Stimulated activated CD4-positive, alpha-beta T cell treated with anti-CD3 and anti-CD28 coated beads, Interleukin-1b, Interleukin-23, amount 100 ng/mL, for 1 hour (primary cell): Measurements from ENCODE around the gene FEV.

ENCODE experiments used
- DNase-seq, 2 donors: peaks; one replicate each; pipeline ENCODE4 v3.0.0-alpha.2; 2020; ENCODE audit warnings: low read depth in 2 of 2

The FEV gene

DNA sequence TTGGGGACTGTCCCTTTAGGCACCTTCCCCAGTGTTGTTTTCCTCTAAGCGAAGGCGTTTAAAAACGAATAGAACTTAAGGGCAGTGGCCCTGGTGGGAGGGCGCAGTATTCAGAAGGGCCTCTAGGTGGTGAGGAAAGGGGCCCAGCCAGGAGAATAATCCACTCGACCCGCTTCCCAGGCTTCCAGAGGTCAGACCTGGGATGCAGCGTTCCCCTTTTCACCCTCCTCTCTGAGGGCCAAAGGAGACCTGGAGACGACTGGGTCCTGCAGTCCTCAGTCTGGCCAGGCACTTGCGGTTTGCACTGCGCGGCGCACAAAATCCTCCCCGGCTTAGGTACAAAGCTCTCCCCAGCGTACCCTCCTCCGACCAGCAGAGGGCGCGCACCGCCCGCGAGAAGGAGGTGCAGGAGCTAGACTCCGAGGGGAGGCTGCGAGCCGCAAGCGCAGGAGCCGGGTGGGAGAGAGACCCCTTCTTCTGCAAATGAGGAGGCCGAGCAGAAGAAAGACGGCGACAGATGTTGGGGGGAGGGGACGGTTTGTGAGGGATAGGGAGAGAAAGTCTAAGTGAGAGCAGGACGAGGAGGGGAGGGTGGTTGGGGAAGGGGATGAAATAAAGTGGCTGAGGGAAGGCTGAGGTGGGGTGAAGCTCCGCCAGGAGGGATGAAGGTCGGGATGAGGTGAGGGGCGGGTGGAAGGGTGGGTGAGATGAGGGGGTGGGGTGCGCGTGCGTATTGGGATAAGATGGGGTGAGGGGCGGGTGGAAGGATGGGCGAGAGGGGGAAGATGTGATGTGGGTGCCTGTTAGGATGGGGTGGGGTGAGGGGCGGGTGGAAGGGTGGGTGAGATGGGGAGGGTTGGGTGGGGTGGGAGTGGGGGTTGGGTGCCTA lies 4.9 kb downstream of the FEV start:
- DNase-seq: peak; percentile 65 to 75

DNA sequence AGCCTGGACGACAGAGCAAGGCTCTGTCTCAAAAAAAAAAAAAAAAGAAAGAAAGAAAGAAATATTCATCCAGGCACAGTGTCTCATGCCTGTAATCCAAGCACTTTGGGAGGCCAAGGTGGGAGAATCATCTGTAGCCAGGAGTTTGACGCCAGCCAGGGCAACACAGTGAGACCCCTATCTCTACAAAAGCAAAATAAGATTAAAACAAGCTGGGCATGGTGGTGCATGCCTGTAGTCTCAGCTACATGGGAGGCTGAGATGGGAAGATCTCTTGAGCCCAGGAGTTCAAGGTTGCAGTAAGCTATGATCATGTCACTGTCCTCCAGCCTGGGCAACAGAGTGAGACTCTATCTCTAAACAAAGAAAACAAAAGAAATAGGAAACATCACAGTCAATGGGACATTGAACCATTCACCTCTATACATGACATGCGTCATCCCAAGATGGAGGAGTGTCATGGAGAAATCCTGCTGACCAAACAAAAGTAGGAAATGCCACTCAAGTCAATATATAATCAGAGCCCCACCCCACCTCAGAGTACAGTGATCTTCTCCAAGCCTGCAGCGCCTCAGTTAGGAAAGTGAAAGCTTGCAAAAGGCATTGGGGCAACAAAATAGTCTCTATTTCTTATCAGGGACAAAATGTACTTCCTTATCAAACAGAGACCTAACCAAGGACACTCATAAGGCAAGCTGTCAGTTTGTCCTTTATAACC lies 9.8 kb downstream of the FEV start:
- DNase-seq: no peak

DNA sequence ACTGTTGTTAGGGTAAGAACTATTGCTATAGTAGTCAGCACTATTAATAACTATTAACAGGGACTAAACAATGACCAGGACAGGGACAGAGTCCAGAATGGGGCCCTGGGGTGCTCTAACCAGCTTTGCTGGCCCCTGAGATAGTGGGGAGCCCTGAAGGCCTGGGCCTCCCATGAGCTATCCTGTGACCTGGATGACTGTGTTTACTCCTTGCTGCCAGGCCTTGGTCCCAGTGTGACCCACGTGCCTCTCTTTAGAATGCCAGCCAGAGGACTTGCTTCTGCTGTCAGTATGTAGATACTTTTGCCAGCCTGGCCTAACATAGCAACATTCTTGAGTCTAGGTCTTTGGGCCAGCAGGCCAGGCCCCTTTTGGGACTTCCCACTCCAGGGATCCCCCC lies 14.1 kb downstream of the FEV start:
- no peak for DNase-seq

DNA sequence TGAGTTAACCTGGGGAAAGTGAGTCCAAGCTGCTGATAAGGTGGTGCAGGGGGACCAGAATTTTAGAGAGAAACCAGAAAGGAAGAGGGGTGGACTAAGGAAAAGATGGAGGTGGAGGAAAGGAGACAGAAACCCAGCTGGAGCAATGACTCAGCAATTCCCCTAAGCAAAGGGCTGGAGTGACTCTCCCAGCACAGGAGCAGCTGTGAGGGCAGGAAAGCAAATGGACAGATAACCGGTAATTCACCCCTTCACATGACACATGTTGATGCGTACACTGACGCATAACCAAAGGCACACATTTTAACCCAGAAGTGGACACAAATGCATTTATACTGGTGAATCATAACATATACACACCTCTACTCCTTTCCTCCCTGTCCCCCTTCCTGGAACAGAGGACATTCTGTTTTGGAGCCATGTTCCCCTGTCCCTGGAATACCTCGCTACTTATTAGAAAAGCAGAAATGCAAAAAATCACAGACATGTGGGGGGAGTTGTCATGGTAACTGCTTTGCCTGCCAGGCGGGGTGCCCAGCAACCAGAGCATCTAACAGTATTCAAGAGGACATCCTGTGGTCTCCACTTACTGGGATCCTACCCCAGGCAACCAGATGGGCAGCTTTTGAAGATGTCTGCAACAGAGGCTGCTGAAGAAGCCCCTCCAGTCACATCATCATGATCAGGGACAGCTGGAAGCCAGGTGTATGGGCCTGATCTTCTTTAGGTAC lies 20.8 kb downstream of the FEV start:
- no peak for DNase-seq

DNA sequence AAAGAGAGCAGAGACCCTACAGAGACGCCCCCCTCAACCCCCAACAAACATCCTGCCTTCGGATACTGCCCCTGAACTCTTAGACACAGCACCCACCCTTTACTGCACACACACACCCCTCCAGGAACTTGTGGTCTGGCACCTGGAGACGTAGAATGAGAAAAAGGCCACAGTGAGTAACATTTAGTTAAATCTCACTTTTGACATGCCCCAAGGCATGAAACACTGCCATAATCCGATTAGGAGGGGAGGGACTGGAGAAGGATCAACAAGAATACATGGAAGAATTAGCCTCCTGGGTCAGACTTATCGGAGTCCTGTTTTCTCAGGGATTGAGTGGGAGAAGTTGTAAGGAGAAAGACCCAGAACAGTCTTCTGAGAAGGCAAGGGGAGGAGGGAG lies 21.4 kb downstream of the FEV start:
- no peak for DNase-seq

DNA sequence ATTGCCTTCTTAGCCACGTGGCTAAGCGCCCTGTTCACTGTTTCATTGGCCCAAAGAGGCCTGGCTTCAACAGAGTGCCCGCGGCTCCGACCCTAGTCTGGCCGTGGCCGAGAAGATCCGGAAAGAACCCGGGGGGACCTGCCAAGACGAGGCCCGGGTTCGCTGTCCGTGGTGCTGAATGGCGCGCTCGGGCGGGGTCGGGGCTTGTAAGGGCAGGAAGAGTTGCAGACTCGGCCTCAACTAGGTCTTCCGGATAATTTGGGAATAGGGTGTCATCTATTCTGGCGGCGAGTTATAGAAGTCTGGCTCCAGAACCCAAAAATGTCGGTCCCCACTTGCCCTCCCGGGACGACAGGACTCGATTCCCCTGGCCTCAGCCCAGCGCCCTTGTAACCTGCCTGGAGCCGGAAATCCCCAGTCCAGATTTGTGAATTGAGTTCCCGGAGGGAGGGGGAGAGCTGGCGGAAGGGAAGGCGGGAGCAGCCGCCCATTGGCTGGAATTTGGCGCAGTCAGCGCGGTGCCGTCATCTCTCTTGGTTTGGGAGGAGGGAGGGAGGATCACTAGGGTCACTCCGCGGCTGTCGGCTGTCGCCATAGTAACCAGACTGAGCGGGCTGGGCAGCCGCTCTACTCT lies 22.0 kb downstream of the FEV start:
- peak; percentile 28 to 49 for DNase-seq

DNA sequence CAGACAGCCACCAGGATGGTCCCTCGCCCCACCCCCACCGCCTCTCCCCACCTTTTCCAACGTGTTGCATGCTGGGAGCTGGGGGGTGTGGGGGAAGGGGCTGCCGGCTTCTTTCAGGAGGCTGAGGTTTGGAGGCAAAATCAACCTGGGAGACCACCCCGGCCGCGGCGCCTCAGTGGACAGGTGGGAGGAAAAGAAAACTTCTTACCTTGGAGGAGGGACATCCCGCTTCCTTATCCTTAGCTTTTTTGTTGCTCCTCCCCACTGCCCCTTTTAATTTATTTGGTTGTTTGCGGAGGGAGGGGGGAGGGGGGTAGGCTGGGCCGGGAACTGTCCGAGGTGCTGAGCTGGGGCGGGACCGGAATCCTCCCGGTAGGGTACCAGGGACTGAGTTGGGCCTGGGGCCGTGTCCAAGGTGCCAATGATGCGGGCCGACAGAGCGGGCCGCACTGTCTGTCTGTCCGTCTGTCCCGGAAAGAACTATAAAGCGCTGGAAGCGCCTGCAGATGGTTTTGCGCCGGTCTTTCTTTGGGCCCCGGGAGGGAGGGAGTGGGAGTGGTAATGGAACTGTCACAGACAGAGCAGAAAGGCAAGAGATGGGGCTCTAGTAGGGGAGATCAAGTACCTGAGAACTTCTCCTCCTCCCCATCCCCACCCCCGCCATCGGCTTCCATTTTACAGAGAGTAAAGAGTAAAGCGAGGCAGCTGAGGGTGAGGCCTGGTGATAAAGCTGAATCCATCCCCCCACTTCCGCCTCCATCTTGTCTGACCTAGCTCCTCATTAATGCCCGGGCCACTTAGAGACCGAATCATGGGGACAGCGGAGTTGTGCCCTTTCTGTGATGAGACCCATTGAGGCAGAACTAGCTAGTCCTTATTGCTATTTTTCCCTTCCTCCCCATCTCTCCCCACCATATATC lies 23.1 kb downstream of the FEV start:
- DNase-seq: no peak

DNA sequence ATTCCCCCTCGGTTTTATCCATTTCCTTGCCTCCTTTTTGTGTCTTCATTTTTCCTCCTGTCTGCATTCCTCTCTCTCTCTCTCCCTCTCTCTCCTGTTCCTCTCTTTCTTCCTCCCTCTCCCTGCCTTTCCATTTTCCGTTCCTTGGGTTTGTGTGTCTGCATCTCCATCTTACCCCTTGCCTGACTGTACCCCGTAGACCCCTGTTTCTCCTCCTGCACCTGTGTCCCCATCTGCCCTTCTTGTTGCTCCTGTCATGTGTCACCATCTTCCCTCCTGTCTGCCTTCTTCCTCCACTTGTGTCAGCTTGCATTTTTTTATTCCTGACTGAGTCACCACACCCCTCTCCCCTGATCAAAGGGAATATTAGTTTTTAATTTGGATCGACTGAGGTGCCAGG lies 23.8 kb downstream of the FEV start:
- DNase-seq: no peak

DNA sequence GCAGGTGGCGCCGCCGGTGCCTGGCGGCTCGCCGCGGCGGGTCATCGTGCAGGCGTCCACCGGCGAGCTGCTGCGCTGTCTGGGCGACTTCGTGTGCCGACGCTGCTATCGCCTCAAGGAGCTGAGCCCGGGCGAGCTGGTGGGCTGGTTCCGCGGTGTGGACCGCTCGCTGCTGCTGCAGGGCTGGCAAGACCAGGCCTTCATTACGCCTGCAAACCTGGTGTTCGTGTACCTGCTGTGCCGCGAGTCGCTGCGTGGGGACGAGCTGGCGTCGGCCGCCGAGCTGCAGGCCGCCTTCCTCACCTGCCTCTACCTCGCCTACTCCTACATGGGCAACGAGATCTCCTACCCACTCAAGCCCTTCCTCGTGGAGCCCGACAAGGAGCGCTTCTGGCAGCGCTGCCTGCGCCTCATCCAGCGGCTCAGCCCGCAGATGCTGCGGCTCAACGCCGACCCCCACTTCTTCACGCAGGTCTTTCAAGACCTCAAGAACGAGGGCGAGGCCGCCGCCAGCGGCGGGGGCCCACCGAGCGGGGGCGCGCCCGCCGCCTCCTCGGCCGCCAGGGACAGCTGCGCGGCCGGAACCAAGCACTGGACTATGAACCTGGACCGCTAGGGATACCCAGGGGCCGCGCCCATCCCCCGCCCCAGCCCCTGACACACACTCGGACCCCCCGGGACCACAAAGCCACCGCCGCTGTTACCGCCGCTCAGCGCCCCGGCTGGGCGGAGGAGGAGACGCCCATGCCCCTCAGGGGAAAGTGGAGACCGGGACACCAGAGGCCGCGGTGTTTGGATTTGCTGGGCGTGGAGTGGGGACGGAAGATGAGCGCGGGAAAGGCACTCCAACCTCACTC lies 24.4 kb downstream of the FEV start:
- DNase-seq: no peak

DNA sequence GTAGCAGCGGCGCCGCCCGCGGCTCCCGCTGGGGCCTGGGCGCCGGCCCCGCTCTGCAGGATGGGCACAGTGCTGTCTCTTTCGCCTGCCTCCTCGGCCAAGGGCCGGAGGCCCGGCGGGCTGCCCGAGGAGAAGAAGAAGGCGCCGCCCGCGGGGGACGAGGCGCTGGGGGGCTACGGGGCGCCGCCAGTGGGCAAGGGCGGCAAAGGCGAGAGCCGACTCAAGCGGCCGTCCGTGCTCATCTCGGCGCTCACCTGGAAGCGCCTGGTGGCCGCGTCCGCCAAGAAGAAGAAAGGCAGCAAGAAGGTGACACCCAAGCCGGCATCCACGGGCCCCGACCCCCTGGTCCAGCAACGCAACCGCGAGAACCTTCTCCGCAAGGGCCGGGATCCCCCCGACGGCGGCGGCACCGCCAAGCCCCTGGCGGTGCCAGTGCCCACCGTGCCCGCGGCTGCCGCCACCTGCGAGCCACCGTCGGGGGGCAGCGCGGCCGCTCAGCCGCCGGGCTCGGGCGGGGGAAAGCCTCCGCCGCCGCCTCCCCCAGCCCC lies 25.1 kb downstream of the FEV start:
- no peak for DNase-seq

DNA sequence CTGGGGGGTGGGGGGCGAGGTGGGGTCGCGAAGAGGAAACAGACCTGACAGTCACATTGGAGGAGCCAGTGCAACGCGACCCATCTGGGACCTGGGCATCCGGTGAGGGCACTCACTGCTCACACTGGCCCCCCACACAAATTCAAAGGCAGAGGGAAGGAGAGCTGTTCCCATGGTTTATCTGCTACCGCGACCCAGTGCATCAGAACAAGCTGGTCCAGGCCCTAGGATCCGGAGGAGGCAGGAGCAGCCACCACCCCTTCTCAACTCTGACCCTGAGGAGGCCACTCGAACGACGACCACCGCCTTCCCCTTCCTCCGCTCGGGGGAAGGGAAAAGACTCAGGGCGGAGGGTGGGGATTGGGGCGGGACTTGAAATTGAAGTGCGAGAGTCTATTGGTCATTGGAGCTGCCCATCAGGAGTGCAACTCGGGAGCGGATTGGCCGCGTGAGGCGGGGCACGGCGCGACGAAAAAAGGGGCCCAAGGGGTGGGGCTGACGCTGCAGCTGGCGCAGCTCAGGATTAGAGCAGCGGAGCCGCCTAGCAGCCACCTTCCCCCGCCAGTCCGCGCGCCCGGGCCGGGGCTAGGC lies 25.7 kb downstream of the FEV start, which contains the start of gene CDK5R2:
TSS of gene CDK5R2 (plus strand) at position 526 of the 591 bp plus-strand sequence. CDS start 155 bp downstream, outside the sequence.
- DNase-seq: peak in 1 of 2 donors; percentile 51

DNA sequence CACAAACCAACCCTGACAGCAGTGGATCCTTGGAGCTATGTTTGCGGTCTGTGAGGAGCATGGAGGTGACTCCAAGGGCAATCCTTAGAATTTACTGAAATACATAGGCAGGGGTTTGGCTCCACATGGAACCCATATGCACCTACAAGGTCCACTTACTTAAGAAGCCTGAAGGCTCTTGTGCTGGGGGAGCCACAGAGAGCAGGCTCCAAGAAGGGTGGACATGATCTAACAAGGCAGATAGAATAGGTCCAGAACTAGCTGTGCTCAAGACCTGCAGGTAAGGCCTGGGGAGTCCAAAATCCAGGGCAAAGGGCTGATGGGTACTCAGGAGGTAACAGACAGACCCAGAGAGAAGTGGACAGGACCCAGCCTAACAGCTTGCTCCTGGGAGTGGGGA lies 26.7 kb downstream of the FEV start:
- DNase-seq: no peak

DNA sequence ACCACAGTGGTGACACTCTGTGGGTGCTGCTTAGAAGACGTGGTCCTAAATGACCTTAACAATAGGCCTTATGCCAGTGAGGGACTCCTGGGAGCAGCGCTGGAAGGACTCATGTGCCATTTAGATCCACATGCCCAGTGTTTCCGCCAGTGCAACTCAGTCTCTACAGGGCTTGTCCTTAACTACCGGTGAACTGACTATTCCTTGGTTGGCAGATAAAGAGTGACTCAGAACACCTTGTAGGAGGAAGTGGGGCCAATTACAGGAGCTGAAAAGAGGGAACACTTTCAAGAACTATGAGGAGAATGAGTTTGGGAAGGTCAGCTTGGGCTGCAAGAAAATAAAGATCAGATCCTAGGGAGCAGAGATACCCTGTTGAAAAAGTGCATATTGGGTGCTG lies 27.3 kb downstream of the FEV start:
- no peak for DNase-seq

DNA sequence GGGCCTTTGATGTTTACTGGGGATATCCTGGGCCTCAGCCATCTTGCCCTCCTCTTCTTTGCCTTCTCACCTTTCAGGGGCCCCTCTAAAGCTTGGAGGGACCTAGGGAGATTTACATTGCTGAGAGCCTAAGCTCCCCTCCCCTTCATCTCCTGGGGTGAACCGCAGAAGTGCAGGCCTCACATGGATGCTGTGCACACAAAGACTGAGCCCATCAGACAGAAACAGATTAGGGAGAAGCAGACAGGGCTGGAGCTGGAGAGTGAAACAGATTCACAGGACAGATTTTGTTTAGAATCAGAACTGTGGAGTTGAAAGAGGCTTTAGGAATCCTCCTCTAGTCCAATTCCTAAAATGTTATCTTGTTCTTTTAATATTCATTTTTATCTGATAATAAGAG lies 28.9 kb downstream of the FEV start:
- no peak for DNase-seq

DNA sequence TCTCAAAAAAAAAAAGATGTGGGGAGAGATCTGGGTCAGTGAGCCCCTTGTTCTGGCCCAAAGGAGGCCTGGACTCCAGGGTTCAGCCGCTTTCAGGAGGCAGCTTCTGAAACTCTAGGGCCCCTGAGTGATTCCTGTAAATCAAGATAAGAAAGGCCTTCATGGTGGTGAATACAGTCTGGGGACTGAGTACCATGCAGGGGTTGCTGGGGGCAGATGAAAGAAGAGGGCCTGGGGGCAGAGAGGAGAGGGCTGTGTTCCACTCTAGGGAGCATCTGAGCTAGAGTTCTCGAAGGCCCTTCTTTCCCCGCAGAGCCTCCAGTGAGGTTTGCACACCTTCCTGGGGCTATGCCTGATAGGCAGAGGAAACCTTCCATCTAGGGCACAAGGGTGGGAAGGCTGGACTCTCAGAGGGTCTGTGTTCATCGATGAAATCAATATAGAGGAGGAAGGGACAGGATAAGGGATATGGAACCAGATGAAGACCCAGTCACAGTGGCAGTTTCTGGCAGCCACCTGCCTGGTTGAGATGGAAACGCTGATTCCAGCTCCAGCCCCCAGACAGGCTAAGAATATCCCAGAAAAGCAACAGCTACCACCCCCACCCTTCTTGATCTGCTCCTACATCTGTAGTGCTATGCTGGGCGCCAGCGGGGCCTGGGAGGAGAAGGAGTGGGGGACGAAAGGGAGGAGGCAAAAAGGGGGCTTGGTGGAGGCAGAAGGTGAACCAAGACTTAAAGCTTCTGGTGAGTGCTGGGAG lies 30.3 kb downstream of the FEV start:
- DNase-seq: no peak

DNA sequence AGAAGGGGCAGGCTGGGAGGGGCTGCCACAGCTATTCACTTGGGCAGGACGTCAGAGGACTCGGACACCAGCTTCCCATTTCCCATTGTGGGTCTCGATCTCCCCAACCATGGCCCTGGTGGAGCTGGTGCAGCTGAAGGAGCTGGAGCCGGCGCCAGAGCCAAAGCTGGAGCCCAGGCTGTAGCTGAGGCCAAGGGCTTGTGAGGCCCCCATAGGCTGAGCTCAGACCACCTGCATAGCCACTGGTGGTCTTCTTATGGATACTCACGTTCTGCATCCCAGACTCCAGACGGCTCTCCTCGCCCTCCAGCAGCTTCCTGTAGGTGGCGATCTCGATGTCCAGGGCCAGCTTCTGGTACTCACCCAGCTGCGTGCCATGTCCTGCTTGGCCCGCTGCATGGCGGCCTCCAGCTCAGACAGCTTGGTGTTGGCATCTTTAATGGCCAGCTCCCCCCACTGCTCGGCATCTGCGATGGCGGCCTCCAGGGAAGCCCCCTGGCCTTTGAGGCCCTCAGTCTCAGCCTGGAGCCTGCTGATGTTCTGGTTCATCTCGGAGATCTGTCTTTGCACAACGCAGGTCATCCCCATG lies 31.5 kb downstream of the FEV start:
- DNase-seq: no peak

DNA sequence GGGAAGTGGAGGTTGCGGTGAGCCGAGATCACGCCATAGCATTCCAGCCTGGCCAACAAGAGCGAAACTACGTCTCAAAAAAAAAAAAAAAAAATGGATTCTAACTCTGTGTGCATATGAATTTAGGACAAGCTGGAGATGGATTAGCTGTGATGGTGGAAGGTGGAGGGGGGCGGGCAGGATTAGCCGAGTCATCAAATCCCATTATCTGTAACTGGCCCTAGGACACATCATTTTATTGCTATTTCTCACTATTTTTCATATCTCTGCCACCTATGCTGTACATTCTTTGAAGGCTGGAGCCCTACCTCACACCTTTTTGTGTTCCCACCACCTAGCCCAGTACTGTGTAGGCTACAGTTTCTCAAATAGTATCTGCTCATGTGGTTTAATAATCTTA lies 32.8 kb downstream of the FEV start:
- DNase-seq: no peak

DNA sequence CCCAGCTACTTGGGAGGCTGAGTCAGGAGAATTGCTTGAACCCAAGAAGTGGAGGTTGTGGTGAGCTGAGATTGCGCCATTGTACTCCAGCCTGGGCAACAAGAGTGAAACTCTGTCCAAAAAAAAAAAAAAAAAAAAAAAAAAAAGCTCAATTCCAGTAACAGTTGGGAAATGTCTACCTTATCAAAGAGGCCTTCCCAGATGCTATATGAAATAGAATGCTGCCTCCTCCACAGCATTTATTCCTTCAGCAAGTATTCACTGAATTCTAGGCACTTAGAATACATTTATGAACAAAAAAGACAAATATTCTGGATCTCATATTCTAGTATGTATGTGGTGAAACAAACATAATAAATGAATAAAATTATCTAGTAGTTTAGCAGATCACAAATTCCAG lies 38.4 kb downstream of the FEV start:
- DNase-seq: no peak
